Neutrophil (primary cell): ENCODE data around the gene SDHAF1.
"Not testable (repeated sequence)": the region's sequence is repeated elsewhere in the genome, so short reads cannot be mapped to it uniquely, and the experiment has no call there.

Experiments
- H3K27ac ChIP-seq: fragments of 200-600 bp; sonication (generic); 2 replicates; pipeline ENCODE4 v1.5.1; 2016; ENCODE audit warnings: mild to moderate bottlenecking, moderate library complexity
- H3K27me3 ChIP-seq: fragments of 200-600 bp; sonication (generic); 2 replicates; pipeline ENCODE4 v1.6.0; 2016; ENCODE audit warnings: mild to moderate bottlenecking
- H3K36me3 ChIP-seq: fragments of 200-600 bp; sonication (generic); 2 replicates; pipeline ENCODE4 v1.5.1; 2017
- H3K4me1 ChIP-seq, 2 experiments: fragments of 200-600 bp in 1 of 2; sonication (generic) in 1 of 2; 1 replicate in 1 of 2; 2 replicates in 1 of 2; pipeline versions ENCODE4 v1.5.1 to v1.6.1; 2013 to 2016; ENCODE audit warnings: low read depth in 1 of 2, low read length in 1 of 2, mild to moderate bottlenecking in 1 of 2, moderate library complexity in 1 of 2; ENCODE audit not compliant: control insufficient read depth in 1 of 2, insufficient read depth in 1 of 2
- H3K4me3 ChIP-seq, 2 experiments: fragments of 200-600 bp in 1 of 2; sonication (generic) in 1 of 2; 1 replicate in 1 of 2; 2 replicates in 1 of 2; pipeline ENCODE4 v1.5.1; 2013 to 2016; ENCODE audit warnings: low read depth in 1 of 2, low read length in 1 of 2, mild to moderate bottlenecking in 1 of 2, moderate library complexity in 1 of 2
- H3K9me3 ChIP-seq: fragments of 200-600 bp; sonication (generic); 2 replicates; pipeline ENCODE4 v1.5.1; 2016
- TF ChIP-seq, protein P1 (sequence below): fragments of 200-600 bp; sonication (generic); IDR thresholded peaks from 2 replicates; pipeline ENCODE4 v1.5.1; 2016; ENCODE audit warnings: antibody characterized with exemption

SDHAF1 gene

GRCh38 chr19:36040495-36040894 is 45.5 kb downstream of the SDHAF1 start:
- TF ChIP-seq, protein P1, sequence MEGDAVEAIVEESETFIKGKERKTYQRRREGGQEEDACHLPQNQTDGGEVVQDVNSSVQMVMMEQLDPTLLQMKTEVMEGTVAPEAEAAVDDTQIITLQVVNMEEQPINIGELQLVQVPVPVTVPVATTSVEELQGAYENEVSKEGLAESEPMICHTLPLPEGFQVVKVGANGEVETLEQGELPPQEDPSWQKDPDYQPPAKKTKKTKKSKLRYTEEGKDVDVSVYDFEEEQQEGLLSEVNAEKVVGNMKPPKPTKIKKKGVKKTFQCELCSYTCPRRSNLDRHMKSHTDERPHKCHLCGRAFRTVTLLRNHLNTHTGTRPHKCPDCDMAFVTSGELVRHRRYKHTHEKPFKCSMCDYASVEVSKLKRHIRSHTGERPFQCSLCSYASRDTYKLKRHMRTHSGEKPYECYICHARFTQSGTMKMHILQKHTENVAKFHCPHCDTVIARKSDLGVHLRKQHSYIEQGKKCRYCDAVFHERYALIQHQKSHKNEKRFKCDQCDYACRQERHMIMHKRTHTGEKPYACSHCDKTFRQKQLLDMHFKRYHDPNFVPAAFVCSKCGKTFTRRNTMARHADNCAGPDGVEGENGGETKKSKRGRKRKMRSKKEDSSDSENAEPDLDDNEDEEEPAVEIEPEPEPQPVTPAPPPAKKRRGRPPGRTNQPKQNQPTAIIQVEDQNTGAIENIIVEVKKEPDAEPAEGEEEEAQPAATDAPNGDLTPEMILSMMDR: no peak
- no peak overlapping the region for H3K4me3 ChIP-seq
- no peaks in the 10 kb centered on the region for H3K9me3 ChIP-seq
- H3K27ac ChIP-seq: no peak overlapping the region
- peaks cover 5 to 6% of the 10 kb centered on the region in 2 experiments for H3K4me1 ChIP-seq
- H3K36me3 ChIP-seq: peaks cover 7% of the 10 kb centered on the region
- H3K27me3 ChIP-seq: no peaks in the 10 kb centered on the region

- H3K27me3 ChIP-seq, H3K27ac ChIP-seq, H3K36me3 ChIP-seq, H3K4me3 ChIP-seq, H3K9me3 ChIP-seq, H3K4me1 ChIP-seq: not testable (repeated sequence)
These were observed 46.1 kb downstream of the SDHAF1 start for GRCh38 chr19:36041092-36041491.

- TF ChIP-seq, protein P1: no peak
- H3K4me1 ChIP-seq: peaks cover 2 to 4% of the 10 kb centered on the region in 2 experiments
- H3K4me3 ChIP-seq: no peak overlapping the region
- no peaks in the 10 kb centered on the region for H3K27me3 ChIP-seq
- no peaks in the 10 kb centered on the region for H3K9me3 ChIP-seq
- peaks cover 7% of the 10 kb centered on the region for H3K36me3 ChIP-seq
- no peak overlapping the region for H3K27ac ChIP-seq
These were observed 46.8 kb downstream of the SDHAF1 start for GRCh38 chr19:36041831-36042230.

DNA sequence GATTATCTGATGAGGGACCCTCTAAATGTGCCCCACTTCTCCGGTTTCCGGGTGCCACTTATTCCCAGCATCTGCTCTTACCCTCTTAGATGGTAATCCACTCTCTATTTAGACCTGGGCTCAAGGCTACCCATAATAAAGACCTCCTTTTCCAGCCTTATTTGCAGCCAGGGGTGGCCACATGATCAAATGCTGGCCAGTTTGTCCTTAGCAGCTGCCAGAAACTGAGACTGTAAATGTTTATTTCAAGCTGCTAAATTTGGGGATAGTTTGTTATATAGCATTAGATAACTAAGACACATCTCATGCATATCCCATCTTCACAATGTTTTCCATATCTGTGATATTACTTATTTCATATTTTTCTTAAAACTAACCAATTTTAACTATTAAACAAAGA is 49.0 kb downstream of the SDHAF1 start:
- TF ChIP-seq, protein P1: no peak
- no peaks in the 10 kb centered on the region for H3K4me1 ChIP-seq
- peaks cover 6% of the 10 kb centered on the region for H3K36me3 ChIP-seq
- no peaks in the 10 kb centered on the region for H3K27me3 ChIP-seq
- H3K4me3 ChIP-seq: no peak overlapping the region
- no peaks in the 10 kb centered on the region for H3K9me3 ChIP-seq
- H3K27ac ChIP-seq: no peak overlapping the region
